Prostate gland (tissue), 2 donors: ENCODE data around the gene ARL15.

Source experiments
- CTCF ChIP-seq, 4 experiments: fragments of 200-600 bp in 2 of 4; fragments of 450-650 bp in 2 of 4; sonication (generic) in 2 of 4; IDR thresholded peaks; 1 replicate in 3 of 4; 2 replicates in 1 of 4; pipeline ENCODE4 v1.5.1; 2016 to 2019; ENCODE audit warnings: antibody characterized with exemption in 4 of 4, mild to moderate bottlenecking in 2 of 4, moderate library complexity in 2 of 4
- POLR2A ChIP-seq: fragments of 450-650 bp; IDR thresholded peaks from one replicate; pipeline ENCODE4 v1.6.1; 2016; ENCODE audit warnings: antibody characterized with exemption, mild to moderate bottlenecking

- TF ChIP-seq POLR2A = no peak
- TF ChIP-seq CTCF (IDR thresholded peaks at IDR 0.05) = no peak
These were observed 403.6 kb downstream of the ARL15 start for GRCh38 chr5:53906736-53907135.
